ENCODE measurements around the gene ZC3H15. TPM values are rescaled to one million over a fixed set of nuclear protein-coding genes. Genes with fewer than 3 reads are reported as not detected.
"Not testable (repeated sequence)": the region's sequence is repeated elsewhere in the genome, so short reads cannot be mapped to it uniquely, and the experiment has no call there.

Gene ZC3H15
- total RNA-seq, 1 experiment from 2014 or later = 98.8 TPM

GRCh38 chr2:186466743-186467142, 19.3 kb upstream of the ZC3H15 start:
- peaks cover 7% of the 10 kb centered on the region for H3K36me3 Mint-ChIP-seq (ENCODE audit: insufficient read depth, unreplicated experiment)
- peaks cover 10% of the 10 kb centered on the region for H3K9me3 Mint-ChIP-seq (ENCODE audit: unreplicated experiment)
- ChIA-PET CTCF (interaction anchor here (0.9 kb wide), 1 partner anchor 1176 kb away, joined by 3 read pairs; no protein-coding TSS in a partner anchor), POLR2A (interaction anchor here (1.1 kb wide), 1 partner anchor 11 kb away, joined by 3 read pairs; no protein-coding TSS in a partner anchor)
- H3K4me3 Mint-ChIP-seq (ENCODE audit: unreplicated experiment) = no peak overlapping the region
- no peak for DNase-seq (ENCODE audit: unreplicated experiment)
- no peak for TF ChIP-seq CTCF (IDR thresholded peaks at IDR 0.05; ENCODE audit: unreplicated experiment)
- BruUV-seq (replicated peaks) = no TSS peak
- no peaks in the 10 kb centered on the region for H3K4me1 Mint-ChIP-seq (ENCODE audit: insufficient read depth, unreplicated experiment)
- H3K27ac Mint-ChIP-seq (ENCODE audit: low read depth, unreplicated experiment) = no peak overlapping the region
- intact Hi-C loops (cut with micrococcal nuclease) = no loop called here
- no peaks in the 10 kb centered on the region for H3K27me3 Mint-ChIP-seq (ENCODE audit: insufficient read depth, unreplicated experiment)

DNA sequence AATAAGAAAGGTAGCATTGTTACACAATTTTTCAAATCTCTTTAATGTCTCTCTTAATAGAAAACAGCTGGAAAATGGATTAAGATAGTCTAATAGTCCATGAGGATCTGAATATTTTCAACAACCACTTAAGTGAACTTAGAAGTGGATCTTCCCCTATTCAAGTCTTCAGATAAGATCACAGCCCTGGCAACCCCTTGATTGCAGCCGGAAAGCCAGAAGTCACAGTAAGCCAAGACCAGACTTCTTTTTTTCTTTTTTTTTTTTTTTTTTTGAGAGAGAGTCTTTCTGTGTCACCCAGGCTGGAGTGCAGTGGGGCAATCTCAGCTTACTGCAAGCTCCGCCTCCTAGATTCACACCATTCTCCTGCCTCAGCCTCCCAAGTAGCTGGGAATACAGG, 18.6 kb upstream of the ZC3H15 start:
- no peaks in the 10 kb centered on the region for H3K4me1 Mint-ChIP-seq (ENCODE audit: insufficient read depth, unreplicated experiment)
- CTCF ChIA-PET = interaction anchor here (0.9 kb wide), 1 partner anchor 1177 kb away, joined by 3 read pairs; no protein-coding TSS in a partner anchor
- POLR2A ChIA-PET = interaction anchor here (1.1 kb wide), 1 partner anchor 12 kb away, joined by 3 read pairs; no protein-coding TSS in a partner anchor
- intact Hi-C loops (cut with micrococcal nuclease) = no loop called here
- no TSS peak for BruUV-seq (replicated peaks)
- no peak overlapping the region for H3K4me3 Mint-ChIP-seq (ENCODE audit: unreplicated experiment)
- H3K9me3 Mint-ChIP-seq (ENCODE audit: unreplicated experiment) = peaks cover 10% of the 10 kb centered on the region
- DNase-seq (ENCODE audit: unreplicated experiment) = no peak
- H3K27ac Mint-ChIP-seq (ENCODE audit: low read depth, unreplicated experiment) = no peak overlapping the region
- peaks cover 7% of the 10 kb centered on the region for H3K36me3 Mint-ChIP-seq (ENCODE audit: insufficient read depth, unreplicated experiment)
- no peaks in the 10 kb centered on the region for H3K27me3 Mint-ChIP-seq (ENCODE audit: insufficient read depth, unreplicated experiment)
- TF ChIP-seq CTCF (IDR thresholded peaks at IDR 0.05; ENCODE audit: unreplicated experiment) = no peak

DNA sequence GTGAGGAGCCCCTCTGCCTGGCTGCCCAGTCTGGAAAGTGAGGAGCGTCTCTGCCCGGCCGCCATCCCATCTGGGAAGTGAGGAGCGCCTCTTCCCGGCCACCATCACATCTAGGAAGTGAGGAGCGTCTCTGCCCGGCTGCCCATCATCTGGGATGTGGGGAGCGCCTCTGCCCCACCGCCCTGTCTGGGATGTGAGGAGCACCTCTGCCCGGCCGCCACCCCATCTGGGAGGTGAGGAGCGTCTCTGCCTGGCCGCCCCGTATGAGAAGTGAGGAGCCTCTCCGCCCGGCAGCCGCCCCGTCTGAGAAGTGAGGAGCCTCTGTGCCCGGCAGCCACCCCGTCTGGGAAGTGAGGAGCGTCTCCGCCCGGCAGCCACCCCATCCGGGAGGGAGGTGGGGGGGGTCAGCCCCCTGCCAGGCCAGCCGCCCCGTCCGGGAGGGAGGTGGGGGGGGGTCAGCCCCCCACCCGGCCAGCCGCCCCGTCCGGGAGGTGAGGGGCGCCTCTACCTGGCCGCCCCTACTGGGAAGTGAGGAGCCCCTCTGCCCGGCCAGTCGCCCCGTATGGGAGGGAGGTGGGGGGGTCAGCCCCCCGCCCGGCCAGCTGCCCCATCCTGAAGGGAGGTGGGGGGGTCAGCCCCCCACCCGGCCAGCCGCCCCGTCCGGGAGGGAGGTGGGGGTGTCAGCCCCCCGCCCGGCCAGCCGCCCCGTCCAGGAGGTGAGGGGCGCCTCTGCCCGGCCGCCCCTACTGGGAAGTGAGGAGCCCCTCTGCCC, 13.2 kb upstream of the ZC3H15 start:
- H3K9me3 Mint-ChIP-seq (ENCODE audit: unreplicated experiment); DNase-seq (ENCODE audit: unreplicated experiment); POLR2A ChIA-PET; BruUV-seq (replicated peaks); intact Hi-C loops (cut with micrococcal nuclease); H3K36me3 Mint-ChIP-seq (ENCODE audit: insufficient read depth, unreplicated experiment); H3K4me1 Mint-ChIP-seq (ENCODE audit: insufficient read depth, unreplicated experiment); H3K27me3 Mint-ChIP-seq (ENCODE audit: insufficient read depth, unreplicated experiment); H3K27ac Mint-ChIP-seq (ENCODE audit: low read depth, unreplicated experiment); CTCF ChIA-PET; H3K4me3 Mint-ChIP-seq (ENCODE audit: unreplicated experiment): not testable (repeated sequence)

- H3K4me1 Mint-ChIP-seq (ENCODE audit: insufficient read depth, unreplicated experiment); POLR2A ChIA-PET; DNase-seq (ENCODE audit: unreplicated experiment); H3K27ac Mint-ChIP-seq (ENCODE audit: low read depth, unreplicated experiment); H3K27me3 Mint-ChIP-seq (ENCODE audit: insufficient read depth, unreplicated experiment); H3K36me3 Mint-ChIP-seq (ENCODE audit: insufficient read depth, unreplicated experiment); intact Hi-C loops (cut with micrococcal nuclease); H3K9me3 Mint-ChIP-seq (ENCODE audit: unreplicated experiment); BruUV-seq (replicated peaks); H3K4me3 Mint-ChIP-seq (ENCODE audit: unreplicated experiment): not testable (repeated sequence)
- CTCF ChIA-PET = interaction anchor here (0.6 to 0.7 kb wide), 3 partner anchors 114 to 1100 kb away, joined by 3 to 4 read pairs (median 3); no protein-coding TSS in a partner anchor
These were observed 11.8 kb upstream of the ZC3H15 start for GRCh38 chr2:186474239-186474638.

GRCh38 chr2:186477790-186478189, 8.3 kb upstream of the ZC3H15 start:
- TF ChIP-seq CTCF (IDR thresholded peaks at IDR 0.05; ENCODE audit: unreplicated experiment) = no peak
- H3K36me3 Mint-ChIP-seq (ENCODE audit: insufficient read depth, unreplicated experiment) = no peaks in the 10 kb centered on the region
- no peak overlapping the region for H3K27ac Mint-ChIP-seq (ENCODE audit: low read depth, unreplicated experiment)
- no peak for DNase-seq (ENCODE audit: unreplicated experiment)
- no TSS peak for BruUV-seq (replicated peaks)
- H3K27me3 Mint-ChIP-seq (ENCODE audit: insufficient read depth, unreplicated experiment) = no peaks in the 10 kb centered on the region
- ChIA-PET POLR2A (no interaction called here), CTCF (interaction anchor here (0.6 to 0.7 kb wide), 2 partner anchors 164 to 526 kb away, joined by 3 to 4 read pairs; no protein-coding TSS in a partner anchor)
- H3K4me1 Mint-ChIP-seq (ENCODE audit: insufficient read depth, unreplicated experiment) = peaks cover 12% of the 10 kb centered on the region
- H3K9me3 Mint-ChIP-seq (ENCODE audit: unreplicated experiment) = no peaks in the 10 kb centered on the region
- intact Hi-C loops (cut with micrococcal nuclease) = no loop called here
- H3K4me3 Mint-ChIP-seq (ENCODE audit: unreplicated experiment) = no peak overlapping the region

Data from MCF 10A (cell line).